OCI-LY1 (cell line): ENCODE results near the gene FOXI3.

ENCODE experiments used
- CTCF ChIP-seq: fragments of 200-600 bp; sonication (generic), shearing (Covaris generic); IDR thresholded peaks from 2 replicates; pipeline ENCODE4 v1.5.1; 2017; ENCODE audit warnings: mild to moderate bottlenecking, antibody characterized with exemption, low read length, moderate library complexity, mixed read lengths
- EZH2 ChIP-seq: fragments of 200-600 bp; sonication (generic), shearing (Covaris generic); IDR thresholded peaks from 2 replicates; pipeline ENCODE4 v1.8.0; 2017; ENCODE audit warnings: borderline replicate concordance, mixed run types, mild to moderate bottlenecking, antibody characterized with exemption, low read length, moderate library complexity, mixed read lengths

- TF ChIP-seq CTCF (no peak), EZH2 (no peak)
Observed at GRCh38 chr2:88492002-88492401, 39.5 kb upstream of the FOXI3 start.
